Ishikawa (cell line): ENCODE data around the gene MRM1.

ENCODE experiments used
- CEBPB ChIP-seq: IDR thresholded peaks from 2 replicates; pipeline ENCODE4 v1.6.1; 2012
- CREB1 ChIP-seq: IDR thresholded peaks from 2 replicates; pipeline ENCODE4 v1.6.1; 2012; ENCODE audit warnings: low read depth
- EGR1 ChIP-seq: IDR thresholded peaks from 2 replicates; pipeline ENCODE4 v1.6.1; 2012
- EP300 ChIP-seq: IDR thresholded peaks from 2 replicates; pipeline ENCODE4 v1.6.1; 2012; ENCODE audit warnings: borderline replicate concordance
- FOXM1 ChIP-seq: IDR thresholded peaks from 2 replicates; pipeline ENCODE4 v1.6.1; 2012; ENCODE audit warnings: low read depth, borderline replicate concordance
- MAX ChIP-seq: IDR thresholded peaks from 2 replicates; pipeline ENCODE4 v1.6.1; 2012
- NFIC ChIP-seq: IDR thresholded peaks from 2 replicates; pipeline ENCODE4 v1.6.1; 2012
- RAD21 ChIP-seq: IDR thresholded peaks from 2 replicates; pipeline ENCODE4 v1.6.1; 2012; ENCODE audit warnings: low read depth
- REST ChIP-seq: IDR thresholded peaks from 2 replicates; pipeline ENCODE4 v1.6.1; 2012; ENCODE audit warnings: low read depth, mild to moderate bottlenecking
- TAF1 ChIP-seq: IDR thresholded peaks from 2 replicates; pipeline ENCODE4 v1.6.1; 2012; ENCODE audit warnings: low read depth, mild to moderate bottlenecking
- TCF12 ChIP-seq: IDR thresholded peaks from 2 replicates; pipeline ENCODE4 v1.6.1; 2012; ENCODE audit warnings: low read depth
- TEAD4 ChIP-seq: IDR thresholded peaks from 2 replicates; pipeline ENCODE4 v1.6.1; 2012
- USF1 ChIP-seq: IDR thresholded peaks from 2 replicates; pipeline ENCODE4 v1.6.1; 2012
- YY1 ChIP-seq: IDR thresholded peaks from 2 replicates; pipeline ENCODE4 v1.6.1; 2012; ENCODE audit warnings: low read depth
- ZBTB7A ChIP-seq: IDR thresholded peaks from 2 replicates; pipeline ENCODE4 v1.6.1; 2012; ENCODE audit warnings: low read depth

Gene MRM1

GRCh38 chr17:36643086-36643685 lies 41.8 kb downstream of the MRM1 start:
- TF ChIP-seq CREB1 (no peak), USF1 (no peak), ZBTB7A (no peak), FOXM1 (no peak), YY1 (no peak), TEAD4 (no peak), NFIC (no peak)

- TF ChIP-seq FOXM1 (no peak), EP300 (no peak), MAX (no peak), CREB1 (no peak), RAD21 (no peak), TAF1 (no peak), TCF12 (no peak), EGR1 (no peak), USF1 (no peak), CEBPB (no peak), YY1 (no peak), ZBTB7A (no peak), NFIC (no peak), REST (no peak), TEAD4 (no peak)
Observed at GRCh38 chr17:36645422-36645821, 44.0 kb downstream of the MRM1 start.

- no peak for TF ChIP-seq FOXM1
- TF ChIP-seq TCF12, result no peak
- TF ChIP-seq CEBPB, result no peak
- no peak for TF ChIP-seq EGR1
- no peak for TF ChIP-seq USF1
- no peak for TF ChIP-seq NFIC
- TF ChIP-seq EP300, result no peak
- TF ChIP-seq RAD21, result no peak
- no peak for TF ChIP-seq YY1
- no peak for TF ChIP-seq MAX
- TF ChIP-seq REST, result no peak
- no peak for TF ChIP-seq TAF1
Observed at GRCh38 chr17:36647636-36648035, 46.3 kb downstream of the MRM1 start.

GRCh38 chr17:36650096-36650775 lies 48.9 kb downstream of the MRM1 start:
- TF ChIP-seq ZBTB7A (no peak), EP300 (no peak), RAD21 (no peak), FOXM1 (no peak), USF1 (no peak), YY1 (no peak), NFIC (no peak), CEBPB (no peak), EGR1 (no peak), CREB1 (no peak), TAF1 (no peak)

GRCh38 chr17:36653374-36653773 lies 52.0 kb downstream of the MRM1 start:
- no peak for TF ChIP-seq USF1
- TF ChIP-seq MAX, result no peak
- TF ChIP-seq NFIC, result no peak
- no peak for TF ChIP-seq EGR1
- no peak for TF ChIP-seq CEBPB
- no peak for TF ChIP-seq ZBTB7A
- no peak for TF ChIP-seq EP300
- TF ChIP-seq YY1, result no peak
- TF ChIP-seq CREB1, result no peak
- no peak for TF ChIP-seq TAF1
- no peak for TF ChIP-seq FOXM1
- TF ChIP-seq TCF12, result no peak
- TF ChIP-seq RAD21, result no peak
- TF ChIP-seq TEAD4, result no peak
- TF ChIP-seq REST, result no peak
